G401.6 (cell line): ENCODE measurements around the gene LDLRAP1.

Source experiments
- FAIRE-seq: peaks from 2 replicates; lab custom pipeline; 2012; peaks lifted over from hg19 to GRCh38; lab: Jason Lieb, UNC

Gene LDLRAP1

GRCh38 chr1:25609921-25610320 is 66.5 kb downstream of the LDLRAP1 start:
- FAIRE-seq: no peak

DNA sequence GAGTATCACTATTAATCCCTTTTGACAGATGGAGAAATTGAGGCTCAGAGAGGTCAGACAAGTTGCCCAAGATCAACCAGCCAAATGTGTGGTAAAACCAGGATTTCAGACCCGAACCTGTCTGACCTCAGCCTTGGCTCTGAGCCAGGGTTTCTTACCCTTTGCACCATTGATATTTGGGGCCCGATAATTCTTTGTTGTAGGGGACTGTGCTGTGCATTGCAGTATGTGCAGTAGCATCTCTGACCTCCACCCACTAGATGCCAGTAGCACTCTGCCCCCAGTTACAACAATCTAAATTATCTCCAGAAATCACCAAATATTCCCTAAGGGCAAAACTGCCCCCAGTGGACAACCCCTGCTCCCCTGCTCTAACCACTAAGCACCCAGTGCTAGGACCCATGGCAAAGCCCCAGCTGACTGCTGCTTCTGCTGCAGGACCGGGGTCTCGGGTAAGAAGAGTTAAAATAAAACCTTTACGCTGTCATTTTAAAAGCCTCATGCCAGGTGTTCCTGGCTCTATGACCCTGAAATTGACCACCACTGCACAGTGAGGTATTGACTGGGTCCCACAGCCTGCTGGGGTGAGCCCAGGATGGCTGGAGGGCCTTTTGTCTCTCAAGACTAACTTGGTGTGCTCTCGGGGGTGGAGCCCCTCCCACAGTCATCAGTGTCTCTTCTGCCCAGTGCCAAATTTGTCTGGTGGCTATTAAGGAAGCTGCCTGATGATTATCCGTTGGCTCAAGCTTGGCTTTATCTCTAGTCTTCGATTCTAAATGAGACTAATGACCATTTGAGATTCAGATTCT is 67.6 kb downstream of the LDLRAP1 start:
- FAIRE-seq: no peak

DNA sequence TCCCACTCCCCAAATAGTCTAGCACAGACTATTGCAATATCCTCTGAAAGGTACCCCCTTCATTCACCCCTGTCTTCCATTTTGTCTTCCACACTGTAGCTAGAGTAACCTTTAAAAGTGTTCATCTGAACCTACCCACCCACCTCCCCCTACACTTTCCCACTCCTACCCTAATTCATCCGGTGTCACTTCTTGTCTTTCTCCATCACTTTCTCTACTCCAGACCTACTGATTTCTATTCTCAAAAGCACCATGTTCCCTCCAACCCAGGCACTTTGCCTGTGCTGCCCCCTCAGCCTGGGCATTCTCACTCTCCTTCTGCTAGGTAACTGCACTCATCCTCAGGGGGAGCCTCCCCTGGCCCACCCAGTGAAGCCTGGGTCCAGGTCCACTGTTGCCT is 68.4 kb downstream of the LDLRAP1 start:
- FAIRE-seq: no peak

GRCh38 chr1:25612421-25612820 is 69.0 kb downstream of the LDLRAP1 start:
- FAIRE-seq: no peak

GRCh38 chr1:25613091-25613490 is 69.7 kb downstream of the LDLRAP1 start:
- no peak for FAIRE-seq

GRCh38 chr1:25614501-25615171 is 71.2 kb downstream of the LDLRAP1 start:
- no peak for FAIRE-seq

- no peak for FAIRE-seq
Observed at GRCh38 chr1:25615172-25615541, 71.8 kb downstream of the LDLRAP1 start.

- FAIRE-seq: no peak
Observed at GRCh38 chr1:25615563-25616094, 72.2 kb downstream of the LDLRAP1 start.

GRCh38 chr1:25616095-25616986 is 72.9 kb downstream of the LDLRAP1 start, which contains the start of gene MAN1C1:
TSS of gene MAN1C1 (plus strand) at chr1:25616791. CDS start at chr1:25617798, 1,007 bp downstream.
- peak; percentile 72 for FAIRE-seq

- no peak for FAIRE-seq
Observed at GRCh38 chr1:25616987-25617624, 73.7 kb downstream of the LDLRAP1 start.

DNA sequence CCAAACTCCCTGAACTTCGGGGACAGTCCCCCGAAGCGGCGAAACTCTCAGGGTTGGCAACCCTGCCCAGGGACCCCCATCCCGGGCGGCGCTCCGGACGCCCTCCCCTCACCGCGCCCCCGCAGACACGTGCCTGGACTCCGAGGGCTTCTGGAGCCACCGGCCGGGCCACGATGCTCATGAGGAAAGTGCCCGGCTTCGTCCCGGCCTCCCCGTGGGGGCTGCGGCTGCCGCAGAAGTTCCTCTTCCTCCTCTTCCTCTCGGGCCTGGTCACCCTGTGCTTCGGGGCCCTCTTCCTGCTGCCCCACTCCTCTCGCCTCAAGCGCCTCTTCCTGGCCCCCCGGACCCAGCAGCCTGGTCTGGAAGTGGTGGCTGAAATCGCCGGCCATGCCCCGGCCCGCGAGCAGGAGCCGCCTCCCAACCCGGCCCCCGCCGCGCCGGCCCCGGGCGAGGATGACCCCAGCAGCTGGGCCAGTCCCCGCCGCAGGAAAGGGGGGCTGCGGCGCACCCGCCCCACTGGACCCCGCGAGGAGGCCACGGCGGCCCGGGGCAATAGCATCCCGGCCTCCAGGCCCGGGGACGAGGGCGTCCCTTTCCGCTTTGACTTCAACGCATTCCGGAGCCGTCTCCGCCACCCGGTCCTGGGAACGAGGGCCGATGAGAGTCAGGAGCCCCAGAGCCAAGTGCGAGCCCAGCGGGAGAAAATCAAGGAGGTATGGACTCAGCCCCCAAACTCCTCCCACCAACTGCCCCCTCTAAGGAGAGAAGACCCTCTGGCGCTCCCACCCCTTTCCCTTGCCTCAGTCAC is 74.4 kb downstream of the LDLRAP1 start:
- FAIRE-seq: no peak

DNA sequence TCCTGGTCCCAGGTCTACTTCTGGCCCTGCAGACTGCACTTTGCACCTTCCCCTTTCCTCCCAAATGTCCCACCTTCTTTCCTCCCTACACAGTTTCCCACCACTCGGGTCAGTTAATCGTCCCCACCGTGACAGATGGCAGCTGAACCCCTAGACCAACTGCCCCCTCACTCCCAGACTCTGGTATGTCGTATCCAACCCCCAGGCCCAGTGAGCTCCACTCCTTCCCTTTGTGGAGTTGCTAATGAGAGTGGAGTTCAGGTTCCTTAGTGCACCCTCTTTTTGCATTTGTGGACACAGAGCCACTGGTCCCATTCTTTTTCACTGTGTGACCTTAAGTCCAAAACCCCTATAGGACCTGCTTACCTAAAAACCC is 75.0 kb downstream of the LDLRAP1 start:
- no peak for FAIRE-seq
